Middle frontal gyrus (tissue), 1 donor: ENCODE measurements around the gene POSTN.

Experiments used
- DNase-seq: peaks from one replicate; pipeline ENCODE4 v3.0.0-alpha.2; 2015; ENCODE audit warnings: low spot score; ENCODE audit errors: extremely low spot score

Gene POSTN

GRCh38 chr13:37598597-37598996 is at the start of gene POSTN:
POSTN (minus strand) TSS chr13:37598768; CDS start chr13:37598726, 42 bp downstream.
- no peak for DNase-seq

DNA sequence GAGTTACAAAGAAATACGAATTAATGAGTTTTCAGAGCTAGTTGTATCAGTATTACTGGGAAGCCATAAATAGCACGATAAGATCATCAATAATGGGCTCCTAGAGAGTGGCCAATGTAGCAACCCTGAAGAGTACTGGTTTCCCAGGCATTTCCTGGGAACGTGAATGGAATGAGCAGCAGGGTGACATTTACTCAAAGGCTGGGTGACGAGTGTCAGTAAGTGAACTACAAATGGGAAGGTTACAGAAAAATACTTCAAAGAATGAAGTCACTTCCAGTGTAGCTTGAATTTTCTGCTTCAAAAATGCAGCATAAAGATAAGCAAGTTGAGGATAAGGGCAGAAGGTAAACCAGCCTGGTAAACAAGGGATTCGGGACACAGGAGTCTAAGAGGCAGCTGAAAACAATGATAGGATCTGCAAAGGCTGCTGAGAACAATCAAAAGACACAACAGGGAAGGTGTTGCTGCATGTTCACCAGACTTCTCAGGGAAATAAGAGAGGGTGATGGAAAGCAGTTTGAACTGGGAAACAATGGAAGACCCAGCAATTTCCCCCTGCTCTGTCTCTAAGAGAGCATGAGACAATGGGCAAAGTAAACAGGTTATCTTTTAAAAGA is 48.6 kb upstream of the POSTN start:
- no peak for DNase-seq

DNA sequence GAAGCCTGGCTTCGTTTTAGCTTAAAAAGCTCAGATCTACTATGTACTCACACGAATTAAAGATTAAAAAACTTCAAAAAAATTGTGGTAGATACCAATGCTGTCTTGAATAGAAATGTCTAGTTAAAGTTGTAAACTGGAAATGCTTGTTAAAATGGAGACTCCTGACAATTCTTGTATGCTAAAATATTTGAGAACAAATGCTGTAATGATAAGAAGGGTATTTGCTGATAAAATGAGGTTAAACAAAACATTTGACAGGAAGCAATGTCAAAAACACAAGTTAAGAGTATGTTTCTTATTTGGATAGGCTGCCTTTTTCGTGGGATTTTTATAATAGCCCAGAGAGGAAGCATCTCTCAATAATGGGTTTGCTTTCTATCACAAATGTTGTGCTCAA is 48.0 kb upstream of the POSTN start:
- DNase-seq: no peak

- no peak for DNase-seq
These were observed 46.7 kb upstream of the POSTN start for GRCh38 chr13:37645181-37645740.

- no peak for DNase-seq
These were observed 42.8 kb upstream of the POSTN start for GRCh38 chr13:37641391-37641790.

- DNase-seq: no peak
These were observed 41.9 kb upstream of the POSTN start for GRCh38 chr13:37640499-37640898.

GRCh38 chr13:37636701-37637100 is 38.1 kb upstream of the POSTN start:
- no peak for DNase-seq

GRCh38 chr13:37632294-37632693 is 33.7 kb upstream of the POSTN start:
- no peak for DNase-seq

- DNase-seq: no peak
These were observed 28.9 kb upstream of the POSTN start for GRCh38 chr13:37627428-37627827.

- no peak for DNase-seq
These were observed 23.3 kb upstream of the POSTN start for GRCh38 chr13:37621811-37622361.

GRCh38 chr13:37618554-37618953 is 20.0 kb upstream of the POSTN start:
- DNase-seq: no peak

GRCh38 chr13:37617173-37617572 is 18.6 kb upstream of the POSTN start:
- no peak for DNase-seq

DNA sequence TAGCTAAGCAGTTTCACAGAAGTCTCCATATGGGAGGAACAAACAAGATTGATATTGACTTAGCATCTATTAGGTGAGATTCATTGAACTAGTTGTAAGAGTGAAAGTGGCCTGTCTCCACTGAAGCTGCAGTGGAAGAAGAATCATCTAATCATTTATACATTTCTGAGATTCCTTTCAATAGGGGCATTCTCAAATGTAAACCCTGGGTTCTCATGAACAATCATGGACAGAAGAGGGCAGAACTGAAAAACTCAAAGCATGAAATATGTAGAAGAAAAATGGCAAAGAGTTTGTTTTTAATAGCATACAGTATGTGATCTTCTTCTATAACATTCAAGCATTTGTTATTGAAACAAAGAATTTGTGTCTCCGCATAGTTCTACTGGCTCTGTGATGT is 17.6 kb upstream of the POSTN start:
- DNase-seq: no peak

GRCh38 chr13:37615276-37615675 is 16.7 kb upstream of the POSTN start:
- no peak for DNase-seq

- DNase-seq: no peak
These were observed 15.1 kb upstream of the POSTN start for GRCh38 chr13:37613638-37614037.

DNA sequence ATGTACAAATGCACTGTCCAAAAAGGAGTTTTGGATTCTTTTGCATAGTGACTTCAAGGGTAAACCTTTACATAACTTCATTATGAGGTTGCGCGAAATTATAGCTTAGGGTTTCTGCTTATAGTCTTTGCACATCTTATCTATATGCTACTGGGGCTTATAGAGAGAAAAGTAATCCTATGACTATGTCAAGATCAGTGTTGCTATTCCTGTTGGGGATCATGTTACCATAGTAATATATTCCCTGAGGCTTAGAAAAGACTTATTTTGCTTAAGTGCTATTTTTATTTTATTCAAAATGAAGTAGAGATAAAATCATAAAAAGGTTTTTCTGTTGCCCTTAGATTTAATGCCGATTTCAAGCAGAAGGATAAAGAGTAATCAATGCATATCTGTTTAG is 14.7 kb upstream of the POSTN start:
- no peak for DNase-seq

GRCh38 chr13:37608750-37609339 is 10.3 kb upstream of the POSTN start:
- no peak for DNase-seq

GRCh38 chr13:37602733-37603381 is 4.3 kb upstream of the POSTN start:
- DNase-seq: no peak

DNA sequence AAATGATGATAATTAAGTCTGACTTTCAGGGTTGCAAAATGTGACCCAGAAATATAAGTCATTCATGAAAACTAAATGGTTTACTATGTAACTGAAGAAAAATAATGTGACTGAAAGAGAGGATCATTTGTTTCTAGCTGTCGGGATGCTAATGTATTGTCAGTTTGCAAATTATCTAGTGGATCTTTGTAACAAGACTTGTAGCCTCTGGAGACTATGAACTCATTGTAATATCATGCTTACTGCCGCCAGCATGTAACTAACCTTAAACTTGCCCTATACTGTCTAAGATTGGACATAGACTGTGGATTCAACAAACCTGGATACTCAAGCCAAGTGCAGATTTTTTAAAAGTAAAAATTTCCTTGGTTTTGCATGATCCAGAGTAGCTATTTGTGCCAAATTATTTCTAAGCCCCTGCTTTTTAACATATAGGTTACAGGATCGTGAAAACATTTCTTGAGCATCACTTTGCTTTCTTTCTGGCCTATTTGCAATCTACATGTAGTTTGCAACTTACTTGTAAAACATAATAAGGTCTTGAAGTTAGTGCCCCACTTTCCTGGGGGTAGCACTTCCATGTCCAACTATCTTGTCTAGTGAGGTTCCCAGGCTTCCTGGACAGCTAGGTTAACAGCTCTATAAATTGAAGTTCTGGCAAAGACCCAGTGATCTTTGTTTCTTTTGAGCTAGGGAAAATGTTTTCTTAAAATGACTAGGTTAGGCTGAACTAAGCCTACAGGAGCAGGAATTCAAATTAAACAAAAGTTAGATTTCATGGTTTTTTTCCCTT is 3.3 kb upstream of the POSTN start:
- DNase-seq: no peak

DNA sequence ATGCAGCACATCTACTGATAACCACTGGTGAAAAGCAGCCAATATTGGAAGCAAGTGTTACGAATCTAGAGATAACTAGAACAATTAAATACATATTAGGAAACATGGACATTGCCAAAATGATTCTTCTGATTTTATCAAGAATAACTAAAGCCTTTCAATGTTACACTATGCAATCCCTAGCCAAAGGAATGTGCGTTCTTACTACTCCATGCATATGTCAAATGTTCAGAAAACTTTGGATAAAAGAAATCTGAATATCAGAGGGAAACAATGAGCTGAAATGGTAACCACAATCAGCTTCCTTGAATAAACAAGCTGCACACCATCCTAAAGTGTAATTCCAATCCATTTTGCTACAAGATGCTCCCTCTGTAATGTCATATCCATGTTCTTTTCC is 951 bp upstream of the POSTN start:
- no peak for DNase-seq

DNA sequence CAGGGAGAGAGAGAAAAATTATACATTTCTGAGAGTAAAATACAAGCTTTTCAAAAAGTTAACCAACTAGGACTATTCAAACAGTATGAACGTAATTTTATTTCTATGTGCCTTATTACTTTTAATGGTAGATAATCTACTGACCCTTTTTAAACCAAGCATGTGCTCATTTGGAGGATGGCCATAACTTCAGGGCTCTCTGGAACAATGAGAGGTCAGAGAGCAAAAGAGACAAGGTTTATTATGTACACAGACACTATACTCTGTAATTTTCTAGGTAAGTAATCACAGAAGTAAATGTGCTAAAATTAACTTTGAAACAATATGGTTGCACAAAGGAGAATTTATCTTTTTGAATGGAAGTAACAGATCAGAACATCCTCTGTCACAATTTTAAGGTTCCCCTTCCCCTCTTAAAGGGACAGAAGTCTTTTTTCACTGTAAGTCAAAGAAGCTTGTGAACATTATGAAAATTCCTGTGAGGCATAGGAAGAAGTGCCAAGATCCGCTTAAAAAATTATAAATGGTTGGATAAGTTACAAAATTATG is 1.0 kb downstream of the POSTN start:
- no peak for DNase-seq
